Neural progenitor cell (in vitro differentiated cells): Measurements from ENCODE around the gene FYN. TPM values are rescaled to one million over a fixed set of nuclear protein-coding genes. Genes with fewer than 3 reads are reported as not detected.
A peak's percentile ranks its signal among the peaks of the same experiment; 100 is the strongest.
"Not testable (repeated sequence)": the region's sequence is repeated elsewhere in the genome, so short reads cannot be mapped to it uniquely, and the experiment has no call there.

Experiments
- DNase-seq: peaks from one replicate; pipeline ENCODE4 v3.0.0-alpha.2; 2016; ENCODE audit warnings: low spot score
- H2AFZ ChIP-seq: fragments of 200-600 bp; sonication (generic); replicated peaks from 2 replicates; pipeline ENCODE4 v1.6.1; 2016; ENCODE audit warnings: antibody characterized with exemption
- H3F3A ChIP-seq: fragments of 200-600 bp; sonication (generic); 2 replicates; pipeline ENCODE4 v1.6.1; 2016; ENCODE audit warnings: antibody characterized with exemption, low read depth
- H3K27ac ChIP-seq: fragments of 200-600 bp; sonication (generic); 2 replicates; pipeline ENCODE4 v1.5.1; 2016; ENCODE audit warnings: mild to moderate bottlenecking
- H3K27me3 ChIP-seq: fragments of 200-600 bp; sonication (generic); 2 replicates; pipeline ENCODE4 v1.6.1; 2016; ENCODE audit warnings: mild to moderate bottlenecking, moderate library complexity
- H3K36me3 ChIP-seq: fragments of 200-600 bp; sonication (generic); 2 replicates; pipeline ENCODE4 v1.5.1; 2016
- H3K4me1 ChIP-seq: fragments of 200-600 bp; sonication (generic); 2 replicates; pipeline ENCODE4 v1.6.1; 2016; ENCODE audit warnings: mixed run types
- H3K4me2 ChIP-seq: fragments of 200-600 bp; sonication (generic); 2 replicates; pipeline ENCODE4 v1.6.1; 2016
- H3K4me3 ChIP-seq: fragments of 200-600 bp; sonication (generic); 2 replicates; pipeline ENCODE4 v1.5.1; 2016
- H3K79me2 ChIP-seq: fragments of 200-600 bp; sonication (generic); 2 replicates; pipeline ENCODE4 v1.6.1; 2016; ENCODE audit warnings: low read depth
- H3K9ac ChIP-seq: fragments of 200-600 bp; sonication (generic); 2 replicates; pipeline ENCODE4 v1.6.1; 2016
- H3K9me3 ChIP-seq: fragments of 200-600 bp; sonication (generic); 2 replicates; pipeline ENCODE4 v1.5.1; 2016; ENCODE audit warnings: low read depth
- H4K20me1 ChIP-seq: fragments of 200-600 bp; sonication (generic); 2 replicates; pipeline ENCODE4 v1.6.1; 2016; ENCODE audit warnings: low read depth
- H3K27ac Mint-ChIP-seq: 3 replicates; pipeline ENCODE4 v1.8.0; 2021; ENCODE audit warnings: mixed read lengths
- H3K27me3 Mint-ChIP-seq: 2 replicates; pipeline ENCODE4 v1.8.0; 2022; ENCODE audit warnings: low read depth, mild to moderate bottlenecking, inconsistent platforms, moderate library complexity, mixed read lengths; ENCODE audit not compliant: insufficient read depth
- H3K36me3 Mint-ChIP-seq: 3 replicates; pipeline ENCODE4 v1.8.0; 2021; ENCODE audit warnings: mixed read lengths
- H3K4me1 Mint-ChIP-seq: 3 replicates; pipeline ENCODE4 v1.8.0; 2021; ENCODE audit warnings: mixed read lengths
- H3K4me3 Mint-ChIP-seq: 3 replicates; pipeline ENCODE4 v1.8.0; 2021; ENCODE audit warnings: mild to moderate bottlenecking, moderate library complexity, mixed read lengths
- H3K9me3 Mint-ChIP-seq: 3 replicates; pipeline ENCODE4 v1.8.0; 2020; ENCODE audit warnings: mixed read lengths
- CTCF ChIP-seq: fragments of 200-600 bp; sonication (generic); IDR thresholded peaks from 2 replicates; pipeline ENCODE4 v1.5.1; 2017; ENCODE audit warnings: antibody characterized with exemption, mild to moderate bottlenecking
- EZH2 ChIP-seq: fragments of 200-600 bp; sonication (generic); IDR thresholded peaks from 2 replicates; pipeline ENCODE4 v1.6.1; 2017; ENCODE audit warnings: antibody characterized with exemption, mild to moderate bottlenecking, moderate library complexity
- EZH2phosphoT487 ChIP-seq: fragments of 200-600 bp; sonication (generic); IDR thresholded peaks from 2 replicates; pipeline ENCODE4 v1.6.1; 2017; ENCODE audit warnings: antibody characterized with exemption
- total RNA-seq: library from RNA; depleted of rRNA; stranded (reverse); fragments of >200 nt; gene quantifications from 2 replicates; pipeline ENCODE4 v1.2.3, GENCODE V29; 2015; ENCODE audit warnings: low replicate concordance

The FYN gene
- total RNA-seq, 1 donor from 2014 or later, result 167 TPM

DNA sequence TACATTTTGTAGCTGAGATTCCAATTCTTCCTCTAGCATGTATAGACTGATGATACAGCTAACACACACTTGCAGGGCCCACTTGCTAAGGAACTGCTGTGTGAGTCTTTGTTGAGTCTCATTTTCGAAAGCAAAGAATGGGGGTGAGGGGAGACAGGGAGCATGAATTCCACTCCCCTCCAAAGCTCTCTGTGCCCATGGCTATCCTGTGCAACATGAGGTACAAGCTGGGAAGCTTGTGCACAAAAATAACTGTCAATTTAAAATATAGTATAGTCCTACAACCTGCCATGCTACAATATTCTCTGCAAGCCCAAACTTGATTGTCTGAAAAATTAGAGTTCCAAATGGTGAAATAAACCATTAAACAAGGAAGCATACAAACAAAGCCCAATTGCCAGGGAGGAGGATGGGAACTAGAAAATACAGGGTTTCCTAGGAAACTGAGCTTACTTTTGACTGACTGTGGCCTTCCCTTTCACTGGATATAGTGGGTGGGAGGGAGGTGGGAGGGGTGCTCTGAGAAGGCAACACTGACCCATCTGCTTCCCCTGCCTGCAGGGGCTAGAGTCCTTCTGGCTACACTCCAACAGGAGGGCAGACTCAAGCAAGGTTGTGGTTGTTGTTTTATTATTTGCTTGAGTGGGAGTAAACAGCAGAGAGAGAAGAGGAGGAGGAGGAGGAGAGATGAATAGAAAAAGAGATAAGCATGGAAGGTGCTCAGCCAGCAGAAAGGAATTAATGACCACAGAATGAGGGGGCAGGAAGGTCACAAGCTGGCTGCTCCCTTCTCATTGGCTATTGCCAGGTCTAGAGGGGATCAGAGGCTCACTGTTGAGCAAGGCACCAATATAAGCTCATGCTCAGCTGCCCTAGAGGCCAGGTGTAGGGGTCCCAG is 84.6 kb downstream of the FYN start:
- Histone ChIP-seq H3K4me3 (no peak overlapping the region), H3K36me3 (no peaks in the 10 kb centered on the region), H3K27ac (peak overlapping the region; percentile 71), H3K9me3 (no peaks in the 10 kb centered on the region), H3K9ac (no peak overlapping the region), H4K20me1 (peaks cover 16% of the 10 kb centered on the region), H3K27me3 (no peaks in the 10 kb centered on the region), H3K4me1 (peaks cover 22% of the 10 kb centered on the region), H3F3A (peaks cover 20% of the 10 kb centered on the region), H3K4me2 (peak overlapping the region; percentile 62), H3K79me2 (peaks cover 33% of the 10 kb centered on the region), H2AFZ (no peak overlapping the region)
- no peak overlapping the region for H3K4me3 Mint-ChIP-seq
- H3K9me3 Mint-ChIP-seq, result peaks cover 6% of the 10 kb centered on the region
- no peaks in the 10 kb centered on the region for H3K27me3 Mint-ChIP-seq
- peaks cover 43% of the 10 kb centered on the region for H3K4me1 Mint-ChIP-seq
- TF ChIP-seq EZH2 (no peak), CTCF (no peak), EZH2phosphoT487 (no peak)
- DNase-seq, result peak; percentile 54
- H3K36me3 Mint-ChIP-seq, result peaks cover 21% of the 10 kb centered on the region
- no peak overlapping the region for H3K27ac Mint-ChIP-seq

- Histone ChIP-seq H3K79me2 (peaks cover 33% of the 10 kb centered on the region), H3K4me1 (peaks cover 23% of the 10 kb centered on the region)
Observed at GRCh38 chr6:111786151-111786550, 87.1 kb downstream of the FYN start.

GRCh38 chr6:111784433-111784832 is 88.8 kb downstream of the FYN start:
- H3F3A ChIP-seq, result peaks cover 17% of the 10 kb centered on the region
- Mint-ChIP-seq H3K27ac (no peak overlapping the region), H3K9me3 (peaks cover 6% of the 10 kb centered on the region), H3K4me1 (peaks cover 41% of the 10 kb centered on the region), H3K4me3 (no peak overlapping the region), H3K27me3 (no peaks in the 10 kb centered on the region), H3K36me3 (peaks cover 24% of the 10 kb centered on the region)
- no peak overlapping the region for H3K4me2 ChIP-seq
- peaks cover 19% of the 10 kb centered on the region for H3K4me1 ChIP-seq
- no peak overlapping the region for H3K4me3 ChIP-seq
- H4K20me1 ChIP-seq, result peaks cover 5% of the 10 kb centered on the region
- DNase-seq, result no peak
- no peak overlapping the region for H3K9ac ChIP-seq
- H3K36me3 ChIP-seq, result no peaks in the 10 kb centered on the region
- no peaks in the 10 kb centered on the region for H3K27me3 ChIP-seq
- no peak overlapping the region for H3K27ac ChIP-seq
- H2AFZ ChIP-seq, result no peak overlapping the region
- H3K9me3 ChIP-seq, result no peaks in the 10 kb centered on the region
- peaks cover 25% of the 10 kb centered on the region for H3K79me2 ChIP-seq
- no peak for TF ChIP-seq CTCF
- TF ChIP-seq EZH2phosphoT487, result no peak
- no peak for TF ChIP-seq EZH2

More at GRCh38 chr6:111786151-111786550, 87.1 kb downstream of the FYN start:
- H3K9me3 ChIP-seq, H3K27ac Mint-ChIP-seq, H3K27me3 Mint-ChIP-seq, H3K36me3 ChIP-seq, H3K9me3 Mint-ChIP-seq, H3K27me3 ChIP-seq, DNase-seq, H2AFZ ChIP-seq, H3K4me3 Mint-ChIP-seq, H3K27ac ChIP-seq, H3K9ac ChIP-seq, H3K4me2 ChIP-seq, H3K4me3 ChIP-seq: not testable (repeated sequence)
- Mint-ChIP-seq H3K4me1 (peaks cover 49% of the 10 kb centered on the region), H3K36me3 (peaks cover 17% of the 10 kb centered on the region)
- H4K20me1 ChIP-seq, result peaks cover 16% of the 10 kb centered on the region
- H3F3A ChIP-seq, result peaks cover 20% of the 10 kb centered on the region

DNA sequence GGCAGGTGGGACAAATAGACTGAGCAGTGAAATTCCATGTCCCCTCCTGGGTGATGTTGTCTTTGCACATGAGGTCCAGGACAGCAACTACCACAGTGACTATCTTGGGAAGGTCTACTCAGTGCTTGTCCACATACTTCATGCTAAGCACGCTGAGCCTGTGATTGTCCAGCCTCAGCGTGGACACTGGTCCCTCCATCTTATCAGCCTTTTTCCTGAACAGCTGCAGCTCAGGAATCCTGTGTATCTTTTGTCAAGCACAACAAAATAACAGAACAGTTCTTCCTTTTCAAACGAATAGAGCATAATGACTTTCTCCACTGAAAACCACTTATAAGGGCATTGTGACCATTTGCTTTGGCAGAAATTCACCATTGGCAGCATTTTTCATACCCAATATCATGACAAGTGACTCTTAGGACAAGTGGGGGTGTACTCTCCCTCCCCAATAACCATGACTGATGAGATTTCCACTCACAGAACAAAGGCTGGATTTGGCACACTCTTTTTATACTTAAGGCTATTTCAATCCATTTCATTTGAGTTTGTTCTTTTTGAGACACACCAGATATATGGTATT is 90.3 kb downstream of the FYN start:
- no peaks in the 10 kb centered on the region for H3K36me3 ChIP-seq
- peaks cover 44% of the 10 kb centered on the region for H3K4me1 Mint-ChIP-seq
- DNase-seq, result no peak
- H3K79me2 ChIP-seq, result peaks cover 19% of the 10 kb centered on the region
- no peak overlapping the region for H3K4me2 ChIP-seq
- H3K9me3 ChIP-seq, result no peaks in the 10 kb centered on the region
- H3K27me3 ChIP-seq, result no peaks in the 10 kb centered on the region
- no peak overlapping the region for H3K9ac ChIP-seq
- no peak for TF ChIP-seq EZH2
- H4K20me1 ChIP-seq, result no peaks in the 10 kb centered on the region
- peaks cover 6% of the 10 kb centered on the region for H3K9me3 Mint-ChIP-seq
- H3K27ac Mint-ChIP-seq, result peak overlapping the region; percentile 34
- no peak overlapping the region for H3K4me3 Mint-ChIP-seq
- peaks cover 3% of the 10 kb centered on the region for H3F3A ChIP-seq
- H3K27me3 Mint-ChIP-seq, result no peaks in the 10 kb centered on the region
- H2AFZ ChIP-seq, result no peak overlapping the region
- H3K36me3 Mint-ChIP-seq, result peaks cover 27% of the 10 kb centered on the region
- peaks cover 4% of the 10 kb centered on the region for H3K4me1 ChIP-seq
- H3K27ac ChIP-seq, result no peak overlapping the region
- no peak overlapping the region for H3K4me3 ChIP-seq
